Uterine smooth muscle cell (primary cell): ENCODE measurements around the gene GIMD1. TPM values are rescaled to one million over a fixed set of nuclear protein-coding genes. Genes with fewer than 3 reads are reported as not detected.

Experiments
- total RNA-seq: library from RNA; depleted of rRNA; stranded (reverse); fragments of >200 nt; gene quantifications from 2 replicates; pipeline ENCODE4 v1.2.3, GENCODE V29; 2014

The GIMD1 gene
- total RNA-seq, result not detected in 2 replicates

DNA sequence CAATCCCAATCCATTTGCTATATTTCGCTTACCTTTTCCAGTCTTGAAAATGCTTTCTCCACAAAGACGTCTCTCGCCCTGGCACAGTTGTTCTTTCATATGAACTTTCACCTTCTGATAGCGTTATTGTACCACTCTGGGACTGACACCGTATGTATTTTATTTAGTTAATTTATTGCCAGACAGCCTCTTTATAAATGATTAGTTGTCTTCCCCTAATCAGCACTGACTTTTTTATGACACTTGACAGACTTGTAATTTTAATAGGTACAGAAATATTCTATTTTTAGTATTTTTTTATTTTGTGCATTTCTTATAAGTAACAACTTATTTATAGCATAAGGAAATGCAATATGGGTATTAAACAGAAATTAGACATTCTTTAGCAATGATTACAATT, at the start of gene GIMD1:
TSS of gene GIMD1 (minus strand) at position 101 of the 400 bp plus-strand sequence. CDS start 1,343 bp downstream, outside the sequence.

DNA sequence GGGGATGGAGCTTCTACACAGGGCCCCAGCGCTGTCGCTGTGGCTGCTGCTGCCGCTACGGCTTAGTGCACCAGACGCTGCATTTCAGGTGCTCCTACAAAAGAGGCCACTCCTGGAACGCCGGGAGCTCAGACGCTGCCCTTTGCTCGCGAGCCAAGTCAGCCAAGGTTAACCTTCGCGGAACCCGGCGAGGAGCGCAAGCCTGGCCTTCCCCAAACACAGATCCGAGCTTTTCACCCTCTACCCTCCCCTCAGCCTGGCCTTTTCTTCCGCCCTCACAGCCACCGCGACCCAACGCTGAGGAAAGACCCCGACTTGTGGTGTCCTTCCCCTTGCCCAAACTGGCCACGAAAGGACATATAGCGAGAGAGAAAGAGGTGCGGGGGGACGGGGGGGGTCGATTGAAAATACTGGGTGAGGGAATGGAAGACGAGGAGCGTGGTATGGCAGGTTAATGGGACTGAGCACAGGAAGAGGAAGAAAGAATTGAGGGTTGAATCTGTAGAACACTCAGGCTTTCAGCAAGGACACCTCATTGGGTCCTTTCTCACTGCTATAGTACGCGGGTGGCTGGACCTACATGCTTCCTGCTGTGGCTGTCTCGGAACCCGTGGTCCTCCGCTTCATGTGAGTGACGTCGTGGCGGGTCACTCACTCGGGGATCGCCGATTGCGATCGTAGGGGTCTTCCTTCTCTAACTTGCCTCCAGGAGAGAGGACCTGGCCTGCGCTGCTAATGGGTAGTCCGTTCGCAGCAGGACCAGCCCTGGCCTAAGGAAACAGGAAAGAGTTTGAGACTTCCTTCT, 52.4 kb downstream of the GIMD1 start, which contains the start of the genes AIMP1 and TBCK:
TSS of gene AIMP1 (plus strand) at position 583 of the 805 bp plus-strand sequence. CDS start 8,460 bp downstream, outside the sequence.
TSS of gene TBCK (minus strand) at position 242 of the 805 bp plus-strand sequence. CDS start 7,249 bp downstream, outside the sequence.

Other genes with a start within 250 kb of the GIMD1 start
- gene TBCK, start 52.6 kb downstream of the GIMD1 start, total RNA-seq, result 31.2 and 62.7 TPM in 2 replicates
- gene AIMP1, start 52.2 kb downstream of the GIMD1 start, total RNA-seq, result 31.2 and 39.1 TPM in 2 replicates